Neural progenitor cell (in vitro differentiated cells): ENCODE data around the gene C12orf57. TPM values are rescaled to one million over a fixed set of nuclear protein-coding genes. Genes with fewer than 3 reads are reported as not detected.

Experiments used
- DNase-seq: peaks from one replicate; pipeline ENCODE4 v3.0.0-alpha.2; 2016; ENCODE audit warnings: low spot score
- H2AFZ ChIP-seq: fragments of 200-600 bp; sonication (generic); replicated peaks from 2 replicates; pipeline ENCODE4 v1.6.1; 2016; ENCODE audit warnings: antibody characterized with exemption
- H3F3A ChIP-seq: fragments of 200-600 bp; sonication (generic); 2 replicates; pipeline ENCODE4 v1.6.1; 2016; ENCODE audit warnings: antibody characterized with exemption, low read depth
- H3K27ac ChIP-seq: fragments of 200-600 bp; sonication (generic); 2 replicates; pipeline ENCODE4 v1.5.1; 2016; ENCODE audit warnings: mild to moderate bottlenecking
- H3K27me3 ChIP-seq: fragments of 200-600 bp; sonication (generic); 2 replicates; pipeline ENCODE4 v1.6.1; 2016; ENCODE audit warnings: mild to moderate bottlenecking, moderate library complexity
- H3K36me3 ChIP-seq: fragments of 200-600 bp; sonication (generic); 2 replicates; pipeline ENCODE4 v1.5.1; 2016
- H3K4me1 ChIP-seq: fragments of 200-600 bp; sonication (generic); 2 replicates; pipeline ENCODE4 v1.6.1; 2016; ENCODE audit warnings: mixed run types
- H3K4me2 ChIP-seq: fragments of 200-600 bp; sonication (generic); 2 replicates; pipeline ENCODE4 v1.6.1; 2016
- H3K4me3 ChIP-seq: fragments of 200-600 bp; sonication (generic); 2 replicates; pipeline ENCODE4 v1.5.1; 2016
- H3K79me2 ChIP-seq: fragments of 200-600 bp; sonication (generic); 2 replicates; pipeline ENCODE4 v1.6.1; 2016; ENCODE audit warnings: low read depth
- H3K9ac ChIP-seq: fragments of 200-600 bp; sonication (generic); 2 replicates; pipeline ENCODE4 v1.6.1; 2016
- H3K9me3 ChIP-seq: fragments of 200-600 bp; sonication (generic); 2 replicates; pipeline ENCODE4 v1.5.1; 2016; ENCODE audit warnings: low read depth
- H4K20me1 ChIP-seq: fragments of 200-600 bp; sonication (generic); 2 replicates; pipeline ENCODE4 v1.6.1; 2016; ENCODE audit warnings: low read depth
- H3K27ac Mint-ChIP-seq: 3 replicates; pipeline ENCODE4 v1.8.0; 2021; ENCODE audit warnings: mixed read lengths
- H3K27me3 Mint-ChIP-seq: 2 replicates; pipeline ENCODE4 v1.8.0; 2022; ENCODE audit warnings: low read depth, mild to moderate bottlenecking, inconsistent platforms, moderate library complexity, mixed read lengths; ENCODE audit not compliant: insufficient read depth
- H3K36me3 Mint-ChIP-seq: 3 replicates; pipeline ENCODE4 v1.8.0; 2021; ENCODE audit warnings: mixed read lengths
- H3K4me1 Mint-ChIP-seq: 3 replicates; pipeline ENCODE4 v1.8.0; 2021; ENCODE audit warnings: mixed read lengths
- H3K4me3 Mint-ChIP-seq: 3 replicates; pipeline ENCODE4 v1.8.0; 2021; ENCODE audit warnings: mild to moderate bottlenecking, moderate library complexity, mixed read lengths
- H3K9me3 Mint-ChIP-seq: 3 replicates; pipeline ENCODE4 v1.8.0; 2020; ENCODE audit warnings: mixed read lengths
- EZH2 ChIP-seq: fragments of 200-600 bp; sonication (generic); IDR thresholded peaks from 2 replicates; pipeline ENCODE4 v1.6.1; 2017; ENCODE audit warnings: antibody characterized with exemption, mild to moderate bottlenecking, moderate library complexity
- EZH2phosphoT487 ChIP-seq: fragments of 200-600 bp; sonication (generic); IDR thresholded peaks from 2 replicates; pipeline ENCODE4 v1.6.1; 2017; ENCODE audit warnings: antibody characterized with exemption
- total RNA-seq: library from RNA; depleted of rRNA; stranded (reverse); fragments of >200 nt; gene quantifications from 2 replicates; pipeline ENCODE4 v1.2.3, GENCODE V29; 2015; ENCODE audit warnings: low replicate concordance
- TF ChIP-seq, protein P1 (sequence below): fragments of 200-600 bp; sonication (generic); IDR thresholded peaks from 2 replicates; pipeline ENCODE4 v1.5.1; 2017; ENCODE audit warnings: antibody characterized with exemption, mild to moderate bottlenecking

C12orf57 gene
- total RNA-seq, 1 donor from 2014 or later = 314 TPM

- Histone ChIP-seq H3K27me3 (no peaks in the 10 kb centered on the region), H3K9ac (no peak overlapping the region), H2AFZ (no peak overlapping the region), H3K27ac (no peak overlapping the region), H3K4me2 (peak overlapping the region; percentile 72), H3K4me1 (peaks cover 20% of the 10 kb centered on the region), H4K20me1 (peaks cover 11% of the 10 kb centered on the region), H3K36me3 (no peaks in the 10 kb centered on the region), H3K9me3 (no peaks in the 10 kb centered on the region), H3K4me3 (peak overlapping the region; percentile 40), H3K79me2 (peaks cover 10% of the 10 kb centered on the region), H3F3A (peaks cover 54% of the 10 kb centered on the region)
- Mint-ChIP-seq H3K27me3 (peaks cover 16% of the 10 kb centered on the region), H3K9me3 (no peaks in the 10 kb centered on the region), H3K4me1 (peaks cover 44% of the 10 kb centered on the region), H3K36me3 (peaks cover 8% of the 10 kb centered on the region), H3K27ac (peak overlapping the region; percentile 15), H3K4me3 (peak overlapping the region; percentile 55)
- DNase-seq = no peak
- TF ChIP-seq EZH2 (no peak), EZH2phosphoT487 (no peak)
- TF ChIP-seq, protein P1, sequence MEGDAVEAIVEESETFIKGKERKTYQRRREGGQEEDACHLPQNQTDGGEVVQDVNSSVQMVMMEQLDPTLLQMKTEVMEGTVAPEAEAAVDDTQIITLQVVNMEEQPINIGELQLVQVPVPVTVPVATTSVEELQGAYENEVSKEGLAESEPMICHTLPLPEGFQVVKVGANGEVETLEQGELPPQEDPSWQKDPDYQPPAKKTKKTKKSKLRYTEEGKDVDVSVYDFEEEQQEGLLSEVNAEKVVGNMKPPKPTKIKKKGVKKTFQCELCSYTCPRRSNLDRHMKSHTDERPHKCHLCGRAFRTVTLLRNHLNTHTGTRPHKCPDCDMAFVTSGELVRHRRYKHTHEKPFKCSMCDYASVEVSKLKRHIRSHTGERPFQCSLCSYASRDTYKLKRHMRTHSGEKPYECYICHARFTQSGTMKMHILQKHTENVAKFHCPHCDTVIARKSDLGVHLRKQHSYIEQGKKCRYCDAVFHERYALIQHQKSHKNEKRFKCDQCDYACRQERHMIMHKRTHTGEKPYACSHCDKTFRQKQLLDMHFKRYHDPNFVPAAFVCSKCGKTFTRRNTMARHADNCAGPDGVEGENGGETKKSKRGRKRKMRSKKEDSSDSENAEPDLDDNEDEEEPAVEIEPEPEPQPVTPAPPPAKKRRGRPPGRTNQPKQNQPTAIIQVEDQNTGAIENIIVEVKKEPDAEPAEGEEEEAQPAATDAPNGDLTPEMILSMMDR = no peak
Measured at GRCh38 chr12:6946920-6947374, 3.1 kb downstream of the C12orf57 start.

GRCh38 chr12:6947615-6948014, 3.8 kb downstream of the C12orf57 start:
- Mint-ChIP-seq H3K36me3 (peaks cover 6% of the 10 kb centered on the region), H3K4me1 (peaks cover 43% of the 10 kb centered on the region), H3K4me3 (no peak overlapping the region), H3K9me3 (no peaks in the 10 kb centered on the region), H3K27ac (no peak overlapping the region), H3K27me3 (peaks cover 11% of the 10 kb centered on the region)
- H4K20me1 ChIP-seq = peaks cover 11% of the 10 kb centered on the region
- peaks cover 47% of the 10 kb centered on the region for H3F3A ChIP-seq
- no peaks in the 10 kb centered on the region for H3K9me3 ChIP-seq
- H3K27me3 ChIP-seq = no peaks in the 10 kb centered on the region
- no peak overlapping the region for H2AFZ ChIP-seq
- peaks cover 10% of the 10 kb centered on the region for H3K79me2 ChIP-seq
- no peak for DNase-seq
- H3K36me3 ChIP-seq = no peaks in the 10 kb centered on the region
- TF ChIP-seq, protein P1 = no peak
- TF ChIP-seq EZH2 = no peak
- TF ChIP-seq EZH2phosphoT487 = no peak
- H3K4me1 ChIP-seq = peaks cover 20% of the 10 kb centered on the region
- no peak overlapping the region for H3K4me3 ChIP-seq
- no peak overlapping the region for H3K9ac ChIP-seq
- H3K4me2 ChIP-seq = no peak overlapping the region
- H3K27ac ChIP-seq = no peak overlapping the region

DNA sequence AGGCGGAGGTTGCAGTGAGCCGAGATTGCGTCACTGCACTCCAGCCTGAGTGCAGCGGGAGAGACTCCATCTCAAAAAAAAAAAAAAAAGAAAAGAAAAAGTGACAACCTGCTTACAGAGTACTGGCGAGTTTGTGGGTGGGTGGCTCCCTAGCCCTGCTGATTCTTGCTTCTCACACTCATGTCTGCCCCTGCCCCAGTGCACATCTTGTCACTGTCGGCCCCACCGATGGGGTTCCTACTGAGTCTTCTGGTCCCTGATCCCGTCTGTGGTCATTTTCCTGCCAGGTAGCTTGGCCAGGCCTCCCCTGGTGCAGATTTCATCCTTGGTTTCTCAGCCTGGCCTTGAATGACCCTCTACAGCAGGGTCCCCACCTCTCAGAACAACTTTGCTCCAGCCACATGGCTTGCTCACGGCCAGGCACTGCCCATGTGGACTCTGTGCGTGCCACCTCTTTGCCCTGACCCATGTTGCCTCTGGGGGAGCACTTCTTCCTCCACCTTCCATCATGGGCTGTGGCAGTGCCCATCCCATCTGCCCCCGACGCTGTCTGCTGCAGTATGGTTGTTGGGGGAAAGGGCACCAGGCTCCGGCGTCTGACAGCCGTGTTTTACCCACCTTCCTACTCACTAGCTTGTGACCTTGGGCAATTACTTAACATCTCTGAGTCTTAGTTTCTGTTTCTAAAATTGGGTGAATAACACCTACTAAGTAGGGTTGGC, 5.2 kb downstream of the C12orf57 start:
- H3K4me1 Mint-ChIP-seq = peaks cover 41% of the 10 kb centered on the region
- DNase-seq = no peak
- Histone ChIP-seq H3K27ac (no peak overlapping the region), H3K9ac (no peak overlapping the region), H3K9me3 (no peaks in the 10 kb centered on the region), H2AFZ (no peak overlapping the region), H3K27me3 (no peaks in the 10 kb centered on the region), H4K20me1 (peaks cover 11% of the 10 kb centered on the region), H3F3A (peaks cover 33% of the 10 kb centered on the region), H3K36me3 (no peaks in the 10 kb centered on the region), H3K4me1 (peaks cover 20% of the 10 kb centered on the region), H3K79me2 (peaks cover 10% of the 10 kb centered on the region), H3K4me3 (no peak overlapping the region), H3K4me2 (no peak overlapping the region)
- no peaks in the 10 kb centered on the region for H3K9me3 Mint-ChIP-seq
- TF ChIP-seq, protein P1 = no peak
- TF ChIP-seq EZH2 (no peak), EZH2phosphoT487 (no peak)
- peak overlapping the region; percentile 38 for H3K4me3 Mint-ChIP-seq
- H3K27me3 Mint-ChIP-seq = peaks cover 7% of the 10 kb centered on the region
- peaks cover 6% of the 10 kb centered on the region for H3K36me3 Mint-ChIP-seq
- H3K27ac Mint-ChIP-seq = no peak overlapping the region
